KG1 (cell line): Measurements from ENCODE around the gene MYL12B.
A peak's percentile ranks its signal among the peaks of the same experiment; 100 is the strongest.
"Not testable (repeated sequence)": the region's sequence is repeated elsewhere in the genome, so short reads cannot be mapped to it uniquely, and the experiment has no call there.

ENCODE experiments used
- DNase-seq: peaks from one replicate; lab custom pipeline; 2025; lab: John Stamatoyannopoulos, UW

MYL12B gene

DNA sequence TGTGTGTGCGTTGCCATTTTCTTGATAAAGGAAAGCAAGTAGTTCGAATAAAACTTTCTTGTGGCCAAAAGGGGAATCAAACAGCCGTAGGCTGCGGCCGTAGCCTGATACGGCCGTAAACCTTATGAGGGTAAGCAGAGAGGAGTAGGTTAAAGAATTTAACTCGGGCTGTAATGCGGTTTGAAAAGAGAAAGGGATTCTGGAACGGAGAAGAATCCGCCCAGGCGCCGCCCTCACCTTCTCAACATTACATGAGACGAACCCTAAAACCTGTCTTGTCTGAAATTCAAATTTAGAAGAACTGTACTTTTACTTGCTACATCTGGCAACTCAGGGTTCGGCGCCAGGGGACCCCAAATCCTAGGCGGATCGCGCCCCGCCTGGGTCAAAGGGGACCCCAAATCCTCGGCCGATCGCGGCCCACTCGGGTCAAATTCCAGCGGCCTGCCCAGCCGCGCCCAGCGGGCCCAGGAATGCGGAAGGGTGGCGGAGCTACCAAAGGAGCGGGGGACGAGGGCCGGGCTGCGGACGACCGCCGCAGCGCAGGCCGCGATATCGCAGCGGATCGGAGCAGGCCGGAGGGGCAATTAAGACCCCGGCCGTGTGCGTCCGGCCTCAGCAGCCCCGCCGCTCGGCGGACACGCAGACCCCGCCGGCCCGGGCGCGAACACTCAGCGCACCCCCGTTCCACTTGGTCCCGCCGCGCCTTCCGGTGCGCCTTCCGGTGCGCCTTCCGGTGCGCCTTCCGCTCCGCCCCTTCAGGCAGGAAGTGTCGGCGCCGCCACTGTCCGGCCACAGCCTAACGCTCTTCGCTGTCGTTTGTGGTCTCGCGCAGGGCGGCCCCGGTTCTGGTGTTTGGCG, at the start of gene MYL12B:
Gene MYL12B, plus strand, starts transcription at position 761 of the 861 bp plus-strand sequence. CDS start 10,766 bp downstream, outside the sequence.
- DNase-seq: peak; percentile 84

DNA sequence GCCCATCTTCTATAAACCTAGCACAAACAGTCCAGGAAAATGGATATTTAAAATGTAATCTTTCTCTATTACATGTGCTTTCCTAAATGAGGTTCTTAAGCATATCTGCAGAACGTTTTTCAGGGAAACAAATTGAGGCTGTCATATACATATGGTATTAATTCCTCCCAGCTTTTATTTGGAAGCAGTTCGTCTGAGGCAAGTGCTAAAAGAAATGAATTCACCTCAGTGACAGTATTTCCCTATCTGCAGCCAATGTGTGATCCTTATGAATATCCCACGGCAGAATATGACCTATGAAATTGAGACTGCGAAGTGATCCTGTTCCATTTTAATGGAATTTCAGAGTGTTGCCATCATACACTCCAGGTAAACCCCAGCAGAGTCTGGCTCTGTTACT, 49.3 kb upstream of the MYL12B start:
- DNase-seq: no peak

DNA sequence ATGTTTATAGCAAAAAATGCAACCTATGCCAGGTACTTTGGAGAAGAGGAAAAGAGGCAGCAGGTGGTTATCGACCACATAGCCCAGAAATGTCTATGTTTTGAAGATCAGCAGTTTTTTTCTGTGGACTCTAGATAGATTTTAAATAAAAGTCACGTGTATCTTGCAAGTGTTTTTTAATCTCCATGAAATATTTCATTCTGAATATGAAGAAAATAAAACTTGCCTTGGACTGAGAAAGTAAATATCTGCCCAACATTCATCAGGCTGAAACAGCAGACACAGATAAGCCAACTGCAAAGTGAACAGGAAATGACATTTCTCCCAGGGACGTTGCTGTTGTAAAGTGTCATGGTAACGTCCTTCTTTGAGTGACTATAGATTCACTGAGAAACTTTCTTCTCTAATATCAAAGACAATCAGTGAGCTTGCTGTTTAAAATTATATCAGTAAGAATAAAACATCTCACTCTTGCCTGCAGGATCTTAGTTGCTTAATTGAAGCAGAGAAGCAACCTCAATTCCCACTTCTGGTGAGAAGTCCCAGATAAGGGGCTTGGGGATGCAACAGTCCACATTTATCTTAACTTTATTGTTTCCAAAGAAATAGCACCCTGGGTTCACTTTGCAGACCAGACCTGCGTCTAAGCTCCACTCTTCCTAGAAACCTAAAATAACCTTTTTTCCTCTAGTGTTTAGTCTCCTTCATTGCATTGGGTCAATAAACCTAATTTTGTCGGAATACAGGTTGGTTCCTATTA, 48.5 kb upstream of the MYL12B start:
- no peak for DNase-seq

DNA sequence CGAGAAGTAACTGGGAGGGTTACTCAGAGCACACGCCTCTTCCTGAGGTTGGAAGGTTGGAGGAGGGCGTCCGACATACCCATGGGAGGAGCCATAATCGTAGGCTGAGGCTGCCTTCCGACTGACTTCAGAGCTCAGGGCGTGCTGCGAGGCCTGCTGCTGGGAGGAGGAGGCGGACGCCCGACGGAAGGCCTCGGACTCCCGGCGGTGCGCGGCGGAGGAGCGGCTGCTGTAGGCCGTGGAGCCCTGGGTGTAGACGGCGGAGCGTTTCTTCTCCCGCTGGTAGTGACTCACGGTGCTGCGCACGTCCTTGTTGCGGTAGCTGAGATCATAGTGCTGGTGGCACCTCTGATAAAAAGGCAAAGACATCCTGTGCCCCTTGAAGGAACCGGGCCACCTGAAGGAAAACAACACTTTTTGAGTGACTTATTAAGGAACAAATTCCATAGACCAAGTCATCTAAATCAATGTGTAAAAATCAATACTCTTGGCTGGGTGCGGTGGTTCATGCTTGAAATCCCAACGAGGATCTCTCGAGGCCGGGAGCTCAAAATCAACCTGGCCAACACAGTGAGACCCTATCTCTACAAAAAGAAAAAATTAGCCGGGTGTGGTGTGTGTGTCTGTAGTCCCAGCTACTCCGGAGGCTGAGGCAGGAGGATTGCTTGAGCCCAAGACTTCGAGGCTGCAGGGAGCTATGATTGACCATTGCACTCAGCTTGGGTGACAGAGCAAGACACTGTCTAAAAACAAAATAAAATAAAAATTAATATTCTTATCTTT, 46.9 kb upstream of the MYL12B start:
- no peak for DNase-seq

DNA sequence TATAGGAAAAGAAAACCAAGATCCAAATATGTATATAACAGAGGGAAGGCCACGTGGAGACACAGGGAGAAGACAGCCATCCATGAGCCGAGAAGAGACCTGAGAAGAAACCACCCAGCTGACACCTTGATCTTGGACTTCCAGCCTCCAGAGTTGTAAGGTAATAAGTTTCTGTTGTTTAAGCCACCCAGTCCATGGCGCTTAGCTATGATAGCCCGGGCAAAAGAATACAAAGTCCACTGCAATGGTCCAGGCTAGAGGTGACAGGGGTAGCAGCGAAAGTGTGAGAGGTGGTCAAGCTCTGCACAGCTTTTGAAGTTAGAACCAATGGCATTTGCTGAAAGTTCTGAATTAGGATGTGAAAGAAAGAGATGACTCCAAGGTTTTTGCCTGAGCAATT, 44.9 kb upstream of the MYL12B start:
- no peak for DNase-seq

DNA sequence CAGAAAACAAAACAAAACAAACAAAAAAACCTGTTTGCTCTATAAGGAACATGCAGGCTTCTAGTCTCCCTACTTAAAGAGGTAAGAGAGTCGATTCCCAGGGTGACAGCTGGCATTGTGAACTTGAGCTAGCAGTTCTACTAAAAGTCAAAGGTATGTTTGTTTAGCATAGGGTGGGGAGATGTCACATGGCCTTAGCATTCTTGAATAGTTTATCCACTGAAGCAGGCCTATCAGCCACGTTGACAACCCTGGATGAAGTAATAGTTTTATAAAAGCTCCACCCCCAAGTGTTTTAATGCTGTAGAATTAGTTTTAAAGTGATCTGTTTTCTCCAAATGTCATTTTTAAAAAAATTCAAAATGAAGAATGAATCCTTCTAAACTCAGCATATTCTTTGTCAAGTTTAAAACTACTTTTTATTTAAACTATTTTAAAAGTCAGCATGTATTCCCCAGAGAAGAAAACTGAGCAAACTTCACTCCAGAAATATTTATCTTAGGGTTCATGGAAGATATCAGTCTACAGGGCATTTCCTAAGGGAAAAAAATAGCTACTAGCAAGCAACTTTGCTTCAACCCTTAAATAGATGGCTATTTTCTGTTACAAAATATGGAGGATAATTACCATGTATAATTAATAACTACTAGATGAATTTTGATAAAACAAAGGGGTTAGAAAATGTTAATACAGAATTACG, 43.8 kb upstream of the MYL12B start:
- no peak for DNase-seq

DNA sequence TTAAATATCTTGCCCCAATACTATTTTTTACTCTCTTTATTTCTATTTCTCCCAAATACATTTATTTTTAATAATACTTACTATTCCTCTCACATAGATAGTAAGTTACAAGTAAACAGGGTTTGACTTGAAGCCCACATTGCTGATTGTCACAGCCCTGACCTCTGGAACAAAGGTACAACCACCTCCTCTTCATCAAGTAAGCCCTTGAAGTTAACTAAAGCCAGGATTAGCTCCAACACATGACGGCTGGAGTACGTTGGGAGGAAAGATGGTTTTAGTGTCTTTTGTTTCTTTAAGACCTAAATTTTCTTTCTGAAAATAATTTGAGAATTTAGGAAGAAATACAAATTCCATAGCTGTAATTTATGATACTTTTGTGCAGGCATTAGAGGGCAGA, 43.1 kb upstream of the MYL12B start:
- no peak for DNase-seq

DNA sequence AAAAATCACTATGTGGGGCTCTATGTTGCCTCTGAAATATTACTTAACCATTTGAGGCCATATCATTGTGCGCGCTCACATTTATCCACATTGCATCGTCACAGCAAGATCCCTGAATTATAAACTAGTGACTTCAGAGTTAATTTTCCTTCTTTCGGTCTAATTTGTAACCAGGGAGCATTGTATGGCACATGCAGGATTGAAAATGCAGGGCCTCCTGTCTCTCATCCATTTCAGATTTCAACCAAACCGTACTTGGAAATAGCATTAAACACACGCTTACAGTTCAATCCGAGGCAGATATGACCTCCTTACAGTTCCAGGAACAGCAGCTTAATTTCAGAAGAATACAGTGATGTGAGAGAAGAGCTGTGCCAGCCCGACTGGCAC, 42.7 kb upstream of the MYL12B start:
- no peak for DNase-seq

DNA sequence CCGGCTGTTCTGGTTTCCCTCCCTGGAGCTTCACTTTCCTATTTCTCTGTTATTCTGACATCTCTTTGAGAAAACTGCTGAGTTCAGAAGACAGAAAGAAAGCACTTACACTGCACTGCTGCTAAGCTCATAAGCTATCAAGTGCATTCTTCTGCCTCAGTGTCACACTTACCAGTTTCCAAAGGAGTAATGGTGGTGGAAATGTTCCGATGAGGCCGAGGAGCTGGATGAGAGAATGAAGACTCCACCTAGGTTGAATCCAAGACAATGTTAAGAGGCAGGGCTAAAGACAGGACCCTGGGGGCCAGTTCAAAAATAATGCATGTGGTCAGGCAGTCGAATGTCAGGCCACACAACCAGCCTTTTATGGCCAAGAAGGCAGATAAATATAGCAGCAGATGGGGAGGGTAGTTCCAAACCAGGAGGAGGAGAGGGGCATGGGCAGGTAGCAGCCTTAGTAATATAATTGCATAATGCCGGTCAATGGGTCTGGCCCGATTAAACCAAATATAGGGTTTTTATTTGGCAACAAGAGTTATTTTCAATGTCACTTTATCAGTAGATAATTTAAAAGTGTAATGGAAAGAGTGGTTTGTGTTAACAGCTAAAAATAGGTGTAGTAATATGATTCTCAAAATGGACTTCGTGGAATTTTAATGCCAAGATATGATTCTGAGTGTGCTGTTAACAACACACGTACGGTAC, 42.1 kb upstream of the MYL12B start, which contains the start of gene MYOM1:
Gene MYOM1, minus strand, starts transcription at position 338 of the 705 bp plus-strand sequence. CDS start 4,745 bp downstream, outside the sequence.
- no peak for DNase-seq

DNA sequence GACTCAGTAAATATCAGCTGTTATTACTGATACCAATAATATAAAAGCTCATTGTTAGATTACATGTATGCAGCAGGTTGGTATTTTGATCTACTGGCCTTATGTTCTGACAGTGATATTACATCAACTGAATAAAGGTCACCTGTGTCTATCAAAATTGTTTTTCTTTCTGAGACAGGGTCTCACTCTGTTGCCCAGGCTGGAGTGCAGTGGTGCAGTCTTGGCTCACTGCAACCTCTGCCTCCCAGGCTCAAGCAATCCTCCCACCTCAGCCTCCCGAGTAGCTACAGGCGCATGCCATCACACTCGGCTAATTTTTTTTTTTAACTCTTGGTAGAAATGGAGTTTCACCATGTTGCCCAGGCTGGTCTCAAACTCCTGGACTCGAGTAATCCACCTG, 41.1 kb upstream of the MYL12B start:
- DNase-seq: not testable (repeated sequence)

DNA sequence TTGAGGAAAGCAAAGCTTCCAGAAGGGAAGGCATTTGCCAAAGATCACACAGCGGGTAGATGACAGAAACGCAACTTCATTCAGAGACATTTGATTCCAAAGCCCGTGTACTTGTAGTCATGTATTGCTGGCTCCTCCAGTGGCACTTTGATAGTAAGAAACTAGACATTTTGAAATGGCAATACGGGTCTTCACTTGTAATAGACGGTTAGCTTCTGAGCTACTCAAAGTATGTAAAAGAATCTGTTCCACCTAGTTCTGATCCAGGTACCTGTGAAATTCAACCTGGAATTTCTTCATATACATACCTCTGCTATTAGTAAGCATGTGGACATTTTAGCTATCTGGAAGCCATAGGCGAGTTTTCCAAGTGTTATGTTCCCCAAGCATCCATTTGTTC, 40.4 kb upstream of the MYL12B start:
- no peak for DNase-seq

DNA sequence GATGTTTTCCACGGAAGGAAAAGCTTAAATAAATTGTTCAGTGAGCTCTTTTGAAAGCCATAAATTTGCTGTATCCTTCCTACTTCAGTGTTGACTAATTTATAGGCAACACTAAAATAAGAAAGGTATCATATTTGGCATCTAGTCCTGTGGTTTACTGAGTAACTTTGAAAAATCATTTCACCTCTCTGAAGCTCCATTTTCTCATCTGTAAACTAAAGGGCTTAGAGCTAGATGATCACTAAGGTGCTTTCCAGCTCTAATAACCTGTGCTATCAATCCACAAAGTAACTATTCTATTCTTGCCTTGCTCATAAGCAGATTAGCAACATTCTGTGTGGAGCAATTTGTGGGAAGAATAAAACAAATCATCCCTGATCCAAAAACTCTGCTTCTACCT, 38.6 kb upstream of the MYL12B start:
- no peak for DNase-seq

DNA sequence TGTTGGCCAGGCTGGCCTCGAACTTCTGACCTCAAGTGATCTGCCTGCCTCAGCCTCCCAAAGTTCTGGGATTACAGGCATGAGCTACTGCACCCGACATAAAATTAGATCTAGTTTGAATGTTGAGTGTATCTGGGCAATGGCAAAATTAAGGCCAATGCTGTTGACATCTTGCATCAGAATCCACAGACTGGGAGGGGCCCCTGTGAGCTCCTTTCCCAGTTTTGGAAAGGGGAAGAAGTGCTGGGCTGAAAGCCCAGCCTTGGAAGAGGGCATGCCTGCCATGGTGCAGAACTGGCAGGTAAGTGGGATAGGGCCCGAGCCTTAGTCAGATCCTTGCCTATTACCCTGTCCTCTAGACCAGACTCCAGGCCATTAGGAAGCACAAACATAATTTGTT, 37.7 kb upstream of the MYL12B start:
- DNase-seq: no peak

DNA sequence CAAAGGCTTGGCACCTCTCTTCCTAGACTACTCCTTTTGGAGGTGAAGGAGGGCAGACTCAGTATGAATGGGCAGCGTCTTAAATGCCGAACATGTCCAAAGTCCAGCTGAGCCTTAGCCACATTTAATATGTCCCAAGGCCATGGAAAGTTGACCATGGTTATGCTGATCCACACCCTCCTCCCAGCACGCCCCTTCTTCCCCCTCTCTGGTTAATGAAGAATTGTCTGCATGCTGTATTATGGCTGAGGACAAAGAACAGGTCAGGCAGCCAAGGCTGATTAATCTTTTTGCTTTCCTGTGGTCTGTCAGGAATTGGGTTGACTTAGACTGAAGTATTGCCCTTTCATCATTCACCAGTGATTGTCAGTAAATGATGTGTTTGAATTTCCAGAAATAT, 36.3 kb upstream of the MYL12B start:
- DNase-seq: no peak

DNA sequence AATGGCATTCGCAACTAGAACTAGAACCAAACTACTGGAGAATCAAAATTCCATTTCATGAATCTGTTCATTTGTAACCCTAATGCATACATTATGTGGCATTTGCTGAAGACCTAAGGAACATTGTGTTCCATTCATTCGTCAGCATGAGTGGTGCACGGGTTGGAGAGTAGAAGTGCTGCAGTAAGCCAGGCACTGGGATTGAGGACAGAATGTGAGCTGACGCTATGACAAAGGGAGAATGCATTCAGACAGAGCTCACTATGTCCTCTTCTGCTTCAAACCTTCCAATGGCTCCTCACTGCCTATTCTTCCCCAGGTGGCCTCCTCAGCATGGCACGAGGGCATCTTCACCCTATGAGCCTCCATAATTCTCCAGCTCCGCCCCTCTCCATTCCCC, 35.9 kb upstream of the MYL12B start:
- no peak for DNase-seq

DNA sequence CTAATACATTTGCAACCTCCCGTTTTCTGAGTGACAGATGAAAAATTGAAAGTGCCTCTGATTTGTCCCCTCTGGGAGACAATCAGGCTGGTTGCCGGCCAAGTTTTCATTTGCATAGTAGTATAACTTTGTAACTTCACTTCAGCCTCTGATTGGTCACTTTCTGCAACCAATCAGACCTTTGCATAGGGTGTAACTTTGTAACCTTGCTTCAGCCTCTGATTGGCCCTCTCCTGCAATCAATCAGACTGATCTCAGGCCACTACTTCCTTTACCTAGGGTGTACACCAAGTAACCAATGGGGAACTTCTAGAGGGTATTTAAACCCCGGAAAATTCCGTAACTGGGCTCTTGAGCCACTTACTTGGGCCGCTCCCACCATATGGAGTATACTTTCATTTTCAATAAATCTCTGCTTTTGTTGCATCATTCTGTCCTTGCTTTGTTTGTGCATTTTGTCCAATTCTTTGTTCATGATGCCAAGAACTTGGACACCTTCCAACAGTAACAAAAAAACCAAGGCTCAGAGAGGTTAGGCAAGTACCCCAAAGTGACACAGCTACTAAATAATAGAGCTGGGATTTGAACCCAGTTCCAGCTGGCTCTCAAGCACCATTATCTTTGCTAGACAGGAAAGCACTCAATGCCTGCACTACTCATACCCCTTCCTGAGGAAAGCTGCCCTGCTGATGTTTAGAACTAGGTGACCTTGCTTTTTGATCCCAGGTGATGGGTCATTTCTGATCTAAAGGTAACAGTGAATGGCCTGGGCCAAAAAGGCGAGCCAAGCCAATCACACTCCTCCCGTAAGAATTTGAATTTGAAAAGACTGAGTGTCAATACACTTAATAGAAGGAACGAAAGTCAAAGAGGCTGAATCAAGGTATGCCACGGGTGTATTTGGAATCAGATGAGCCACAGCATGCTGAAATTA, 31.3 kb upstream of the MYL12B start:
- no peak for DNase-seq

DNA sequence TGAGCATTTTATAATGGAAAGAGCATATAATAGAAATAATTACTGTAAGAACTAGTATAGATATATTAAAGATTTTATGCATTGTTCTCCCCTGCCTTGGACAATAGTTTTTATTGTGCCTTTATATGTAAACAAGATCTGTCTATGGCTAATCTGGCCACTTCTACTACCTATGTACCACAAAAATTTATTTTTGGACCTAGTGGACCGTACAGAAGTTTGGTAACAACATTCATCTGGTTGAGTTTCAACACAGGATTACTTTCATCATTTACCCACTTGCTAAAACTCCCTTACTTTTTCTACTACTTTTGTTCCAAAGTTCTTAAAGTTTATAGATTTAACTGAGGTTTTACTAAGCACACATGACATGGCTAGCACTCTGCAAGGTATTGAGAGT, 28.9 kb upstream of the MYL12B start:
- DNase-seq: no peak

DNA sequence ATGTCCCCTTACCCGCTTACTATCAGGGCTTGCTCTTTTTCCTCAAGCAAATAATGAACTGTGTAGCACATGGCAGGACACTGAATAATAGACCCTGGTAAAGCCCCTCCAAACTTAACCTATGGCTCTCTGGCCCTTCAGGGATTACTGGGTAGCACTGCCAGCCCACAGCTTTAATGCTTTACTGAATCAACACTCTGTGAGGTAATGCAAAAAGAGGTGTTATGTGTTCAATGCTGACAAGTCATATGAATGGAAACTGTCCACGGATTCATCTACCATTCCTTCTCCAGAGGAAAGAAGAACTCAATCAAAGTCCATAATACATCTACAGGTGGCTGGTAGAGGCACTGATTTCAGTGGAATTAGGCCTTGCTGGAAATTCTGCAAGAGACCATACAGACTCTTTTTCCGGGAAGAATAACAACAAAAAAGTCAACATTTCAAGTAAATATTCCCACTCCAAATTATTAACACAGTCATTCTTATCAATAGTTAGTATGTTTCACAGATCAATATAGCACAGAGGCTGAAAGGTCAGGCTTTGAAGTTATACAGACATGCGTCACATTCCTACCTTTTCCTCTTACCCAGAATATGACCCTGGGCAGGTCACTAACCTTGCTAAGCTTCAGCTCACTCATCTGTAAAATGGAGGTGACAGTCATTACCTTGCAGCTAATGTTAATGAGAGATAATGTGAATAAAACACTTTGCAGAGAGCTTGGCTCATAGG, 28.3 kb upstream of the MYL12B start:
- DNase-seq: no peak

DNA sequence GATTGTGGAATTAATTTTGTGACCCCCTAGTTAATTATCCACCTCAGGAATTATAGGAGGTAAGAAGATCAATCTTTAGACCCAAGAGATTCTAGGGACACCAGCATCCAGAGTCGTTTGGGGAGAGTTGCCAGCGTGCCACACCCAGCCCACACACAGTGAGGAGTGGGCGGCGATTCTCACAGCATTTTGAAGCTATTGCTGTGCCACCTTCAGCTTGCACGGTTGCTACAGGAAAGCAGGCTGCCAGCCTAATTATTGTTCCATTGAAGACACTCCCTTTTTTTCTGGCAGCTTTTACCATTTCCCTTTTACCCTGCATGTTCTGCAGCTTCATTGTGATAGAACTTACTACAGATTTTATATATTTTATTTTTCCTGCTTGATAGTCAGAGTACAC, 27.5 kb upstream of the MYL12B start:
- DNase-seq: no peak
